H1 (cell line): ENCODE data around the gene LRRC3B. TPM values are rescaled to one million over a fixed set of nuclear protein-coding genes. Genes with fewer than 3 reads are reported as not detected.

ENCODE experiments used
- BCL11A ChIP-seq, 2 experiments: IDR thresholded peaks; one replicate each; pipeline ENCODE4 v1.6.1; 2011; ENCODE audit warnings: low read depth in 2 of 2, low read length in 2 of 2, mild to moderate bottlenecking in 2 of 2
- CHD7 ChIP-seq: fragments of 300-600 bp; sonication (generic); IDR thresholded peaks from 2 replicates; pipeline ENCODE4 v1.7.1; 2012; ENCODE audit warnings: low read length, moderate library complexity, mild to moderate bottlenecking, inconsistent platforms; ENCODE audit not compliant: insufficient replicate concordance
- E2F6 ChIP-seq: IDR thresholded peaks from 2 replicates; pipeline ENCODE4 v1.6.1; 2012; ENCODE audit warnings: inconsistent platforms
- EGR1 ChIP-seq: IDR thresholded peaks from 2 replicates; pipeline ENCODE4 v1.6.1; 2011; ENCODE audit warnings: low read depth, low read length, borderline replicate concordance
- EP300 ChIP-seq, 2 experiments: IDR thresholded peaks; 1 replicate in 1 of 2; 2 replicates in 1 of 2; pipeline ENCODE4 v1.6.1; 2011 to 2012; ENCODE audit warnings: low read depth in 2 of 2, low read length in 2 of 2, mild to moderate bottlenecking in 2 of 2, borderline replicate concordance in 1 of 2, inconsistent platforms in 1 of 2, moderate library complexity in 1 of 2
- EZH2 ChIP-seq: fragments of 200-600 bp; sonication (generic); IDR thresholded peaks from 2 replicates; pipeline ENCODE4 v1.7.1; 2012; ENCODE audit warnings: low read depth, mild to moderate bottlenecking, moderate library complexity, low read length, inconsistent platforms; ENCODE audit not compliant: severe bottlenecking
- KDM4A ChIP-seq: IDR thresholded peaks from one replicate; pipeline ENCODE4 v1.7.1; 2012; ENCODE audit warnings: low read depth, mild to moderate bottlenecking, moderate library complexity, low read length, inconsistent platforms; ENCODE audit not compliant: severe bottlenecking
- TAF7 ChIP-seq: optimal IDR thresholded peaks from 2 replicates; pipeline ENCODE3; 2011; ENCODE audit warnings: low read depth, mild to moderate bottlenecking, inconsistent platforms, low read length, moderate library complexity, borderline replicate concordance
- ZNF274 ChIP-seq: IDR thresholded peaks from 2 replicates; pipeline ENCODE4 v1.7.0; 2012; ENCODE audit warnings: low read length, borderline replicate concordance; ENCODE audit errors: extremely low read depth
- polyA plus RNA-seq, 7 experiments: library from polyadenylated mRNA; depleted of rRNA in 3 of 7; stranded (reverse) in 5 of 7; unstranded in 2 of 7; fragments of >200 nt in 5 of 7; fragments of 200-250 nt in 2 of 7; gene quantifications; 1 replicate in 5 of 7; 2 replicates in 1 of 7; 4 replicates in 1 of 7; pipeline versions ENCODE4 v1.2.1 to v1.2.3, GENCODE V29; 2011 to 2013; ENCODE audit warnings: missing spikeins in 2 of 7, mixed read lengths in 2 of 7
- total RNA-seq: library from RNA; stranded (reverse); fragmentation: NEBNext Ultra II Directional; extraction: Animal tissue kit (Norgen Biotek cat#: 25700); gene quantifications from 2 replicates; pipeline ENCODE4 v1.2.1, GENCODE V29; 2021

The LRRC3B gene
- total and polyA plus RNA-seq, 2 of the 8 experiments (the other 6 are each of a cell fraction or from before 2014, with no cell fraction given): 1.6 to 3.1 TPM

DNA sequence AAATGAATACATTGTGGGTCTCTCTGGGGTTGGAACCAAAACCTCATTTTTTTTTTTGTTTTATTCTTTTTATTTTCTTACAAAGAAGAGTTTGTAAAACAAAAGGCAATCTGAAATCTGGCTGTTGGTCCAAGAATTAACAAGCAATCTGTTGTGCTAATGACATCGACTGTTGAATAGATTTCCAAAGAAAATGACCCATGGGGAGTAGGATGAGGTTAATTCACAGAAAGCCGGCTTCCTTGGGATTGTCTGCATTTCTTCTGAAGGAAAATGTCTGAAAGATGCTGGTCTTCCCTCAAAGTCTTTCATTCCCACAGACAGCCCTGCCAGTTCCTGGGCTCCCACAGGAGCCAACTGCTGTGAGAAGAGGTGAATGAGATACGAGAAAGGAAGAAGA is 92.9 kb downstream of the LRRC3B start (continued):
- no peak for TF ChIP-seq CHD7
- TF ChIP-seq EZH2: no peak
- TF ChIP-seq EP300 (IDR thresholded peaks at IDR 0.05; ENCODE audit: borderline replicate concordance in 1 of 2, low read depth in 2 of 2, low read length in 2 of 2): no peak
- no peak for TF ChIP-seq KDM4A
- no peak for TF ChIP-seq E2F6
- TF ChIP-seq ZNF274: no peak
- TF ChIP-seq BCL11A (IDR thresholded peaks at IDR 0.05; ENCODE audit: low read depth in 2 of 2, low read length in 2 of 2): no peak
- TF ChIP-seq EGR1: no peak
- no peak for TF ChIP-seq TAF7
